Trophoblast cell (in vitro differentiated cells and primary cell): ENCODE data around the gene NUP160.
A peak's percentile ranks its signal among the peaks of the same experiment; 100 is the strongest.

Source experiments
- DNase-seq, 2 donors: peaks; one replicate each; pipeline ENCODE4 v3.0.0-alpha.2; 2016
- H2AFZ ChIP-seq: 2 replicates; pipeline ENCODE4 v1.6.1; 2013; ENCODE audit warnings: low read length, moderate library complexity, mild to moderate bottlenecking; ENCODE audit not compliant: insufficient read depth, poor library complexity
- H2AK5ac ChIP-seq: 2 replicates; pipeline ENCODE4 v1.6.1; 2013; ENCODE audit warnings: mild to moderate bottlenecking, low read length
- H2BK120ac ChIP-seq: 2 replicates; pipeline ENCODE4 v1.6.1; 2013; ENCODE audit warnings: low read length, mild to moderate bottlenecking, moderate library complexity; ENCODE audit not compliant: insufficient read depth, poor library complexity
- H2BK12ac ChIP-seq: 2 replicates; pipeline ENCODE4 v1.6.1; 2013; ENCODE audit warnings: mild to moderate bottlenecking, low read length, moderate library complexity
- H2BK5ac ChIP-seq: 2 replicates; pipeline ENCODE4 v1.6.1; 2013; ENCODE audit warnings: low read length, low read depth, moderate library complexity, mild to moderate bottlenecking; ENCODE audit not compliant: poor library complexity
- H3K14ac ChIP-seq: 2 replicates; pipeline ENCODE4 v1.6.1; 2013; ENCODE audit warnings: mild to moderate bottlenecking, low read length
- H3K18ac ChIP-seq: 2 replicates; pipeline ENCODE4 v1.6.1; 2013; ENCODE audit warnings: mild to moderate bottlenecking, low read length
- H3K23ac ChIP-seq: 2 replicates; pipeline ENCODE4 v1.6.1; 2013; ENCODE audit warnings: low read length
- H3K27ac ChIP-seq: 2 replicates; pipeline ENCODE4 v1.5.1; 2013; ENCODE audit warnings: low read depth, mild to moderate bottlenecking, inconsistent platforms, low read length, moderate library complexity
- H3K27me3 ChIP-seq: 2 replicates; pipeline ENCODE4 v1.6.1; 2013; ENCODE audit warnings: inconsistent platforms, mild to moderate bottlenecking, low read length, moderate library complexity; ENCODE audit not compliant: insufficient read depth
- H3K36me3 ChIP-seq, 2 experiments: 1 replicate in 1 of 2; 2 replicates in 1 of 2; pipeline ENCODE4 v1.6.1; 2013; ENCODE audit warnings: low read length in 2 of 2, mild to moderate bottlenecking in 2 of 2, moderate library complexity in 1 of 2; ENCODE audit not compliant: insufficient read depth in 2 of 2, control insufficient read depth in 1 of 2
- H3K4ac ChIP-seq: 2 replicates; pipeline ENCODE4 v1.6.1; 2013; ENCODE audit warnings: low read depth, mild to moderate bottlenecking, low read length, moderate library complexity
- H3K4me1 ChIP-seq, 2 experiments: 1 replicate in 1 of 2; 2 replicates in 1 of 2; pipeline ENCODE4 v1.6.1; 2013; ENCODE audit warnings: low read length in 2 of 2, mild to moderate bottlenecking in 2 of 2, moderate library complexity in 1 of 2; ENCODE audit not compliant: insufficient read depth in 2 of 2, control insufficient read depth in 1 of 2
- H3K4me2 ChIP-seq: 2 replicates; pipeline ENCODE4 v1.6.1; 2013; ENCODE audit warnings: inconsistent platforms, mild to moderate bottlenecking, low read length, moderate library complexity
- H3K4me3 ChIP-seq: 2 replicates; pipeline ENCODE4 v1.5.1; 2013; ENCODE audit warnings: mild to moderate bottlenecking, low read depth, low read length, inconsistent platforms
- H3K79me1 ChIP-seq: one replicate; pipeline ENCODE4 v1.6.1; 2013; ENCODE audit warnings: low read length
- H3K79me2 ChIP-seq: 2 replicates; pipeline ENCODE4 v1.6.1; 2013; ENCODE audit warnings: low read length, mild to moderate bottlenecking; ENCODE audit not compliant: control insufficient read depth, insufficient read depth, poor library complexity
- H3K9ac ChIP-seq: 2 replicates; pipeline ENCODE4 v1.6.1; 2013; ENCODE audit warnings: mild to moderate bottlenecking, low read length
- H3K9me3 ChIP-seq: 2 replicates; pipeline ENCODE4 v1.6.1; 2013; ENCODE audit warnings: low read depth, mild to moderate bottlenecking, control low read depth, inconsistent platforms, low read length; ENCODE audit not compliant: insufficient read depth
- H4K12ac ChIP-seq: 2 replicates; pipeline ENCODE4 v1.6.1; 2013; ENCODE audit warnings: low read depth, mild to moderate bottlenecking, low read length, moderate library complexity
- H4K8ac ChIP-seq: 2 replicates; pipeline ENCODE4 v1.6.1; 2013; ENCODE audit warnings: low read depth, mild to moderate bottlenecking, low read length, moderate library complexity
- H4K91ac ChIP-seq: one replicate; pipeline ENCODE4 v1.6.1; 2013; ENCODE audit warnings: low read depth, mild to moderate bottlenecking, low read length, moderate library complexity
- WGBS: extraction: QIAGEN DNeasy Blood & Tissue Kit; methylation state at CpG from one replicate; pipeline ENCODE4 v1.1.7; 2013; ENCODE audit warnings: missing lambda C conversion rate; ENCODE audit not compliant: insufficient read length, insufficient coverage; ENCODE audit errors: extremely low coverage; 5-methylcytosine and 5-hydroxymethylcytosine counted together

The NUP160 gene

GRCh38 chr11:47854667-47855066 lies 6.5 kb upstream of the NUP160 start:
- H2BK5ac ChIP-seq, result no peak overlapping the region
- no peak overlapping the region for H3K9ac ChIP-seq
- H3K18ac ChIP-seq, result no peak overlapping the region
- H3K36me3 ChIP-seq, result no peaks in the 10 kb centered on the region
- no peak overlapping the region for H2BK12ac ChIP-seq
- no peaks in the 10 kb centered on the region for H3K79me2 ChIP-seq
- H3K4me1 ChIP-seq, result peaks cover under 1 to 1% of the 10 kb centered on the region in 2 experiments
- no peak overlapping the region for H2AFZ ChIP-seq
- H3K23ac ChIP-seq, result no peak overlapping the region
- H3K9me3 ChIP-seq, result no peaks in the 10 kb centered on the region
- no peak overlapping the region for H3K27ac ChIP-seq
- no peak overlapping the region for H4K8ac ChIP-seq
- H4K12ac ChIP-seq, result no peak overlapping the region
- H3K4ac ChIP-seq, result no peak overlapping the region
- no peak for DNase-seq
- no peaks in the 10 kb centered on the region for H3K27me3 ChIP-seq
- no peak overlapping the region for H2AK5ac ChIP-seq
- no peak overlapping the region for H4K91ac ChIP-seq
- H2BK120ac ChIP-seq, result no peak overlapping the region
- H3K79me1 ChIP-seq, result peaks cover under 1% of the 10 kb centered on the region
- no CpG with 5 or more reads among the region's 3 CpGs for WGBS
- no peak overlapping the region for H3K4me2 ChIP-seq
- H3K4me3 ChIP-seq, result no peak overlapping the region
- no peak overlapping the region for H3K14ac ChIP-seq

GRCh38 chr11:47852053-47852452 lies 3.9 kb upstream of the NUP160 start:
- H3K4me3 ChIP-seq, result no peak overlapping the region
- H3K14ac ChIP-seq, result no peak overlapping the region
- H3K79me2 ChIP-seq, result peaks cover 11% of the 10 kb centered on the region
- H3K27me3 ChIP-seq, result no peaks in the 10 kb centered on the region
- no peak overlapping the region for H2BK5ac ChIP-seq
- H4K91ac ChIP-seq, result no peak overlapping the region
- WGBS, result no CpG with 5 or more reads among the region's 6 CpGs
- H2BK12ac ChIP-seq, result no peak overlapping the region
- no peak overlapping the region for H3K4me2 ChIP-seq
- H3K4ac ChIP-seq, result no peak overlapping the region
- H3K9ac ChIP-seq, result no peak overlapping the region
- no peak for DNase-seq
- no peak overlapping the region for H2AFZ ChIP-seq
- peaks cover 0 to 5% of the 10 kb centered on the region in 2 experiments for H3K4me1 ChIP-seq
- no peak overlapping the region for H3K27ac ChIP-seq
- no peaks in the 10 kb centered on the region for H3K9me3 ChIP-seq
- no peak overlapping the region for H4K12ac ChIP-seq
- H4K8ac ChIP-seq, result no peak overlapping the region
- H3K18ac ChIP-seq, result no peak overlapping the region
- H2AK5ac ChIP-seq, result no peak overlapping the region
- no peak overlapping the region for H3K23ac ChIP-seq
- no peak overlapping the region for H2BK120ac ChIP-seq
- no peaks in the 10 kb centered on the region for H3K36me3 ChIP-seq
- H3K79me1 ChIP-seq, result peaks cover 13% of the 10 kb centered on the region

GRCh38 chr11:47850337-47850736 lies 2.2 kb upstream of the NUP160 start:
- no peak overlapping the region for H3K23ac ChIP-seq
- H2BK12ac ChIP-seq, result no peak overlapping the region
- H3K27me3 ChIP-seq, result no peaks in the 10 kb centered on the region
- H3K27ac ChIP-seq, result no peak overlapping the region
- H3K4me3 ChIP-seq, result no peak overlapping the region
- no peak overlapping the region for H3K18ac ChIP-seq
- no peak overlapping the region for H3K4ac ChIP-seq
- H3K9ac ChIP-seq, result no peak overlapping the region
- H3K9me3 ChIP-seq, result no peaks in the 10 kb centered on the region
- H3K79me1 ChIP-seq, result peaks cover 13% of the 10 kb centered on the region
- H4K91ac ChIP-seq, result no peak overlapping the region
- no peak overlapping the region for H2AK5ac ChIP-seq
- H4K8ac ChIP-seq, result no peak overlapping the region
- H3K4me2 ChIP-seq, result no peak overlapping the region
- no CpG with 5 or more reads among the region's 1 CpG for WGBS
- no peak overlapping the region for H3K14ac ChIP-seq
- H3K4me1 ChIP-seq, result peaks cover 0 to 7% of the 10 kb centered on the region in 2 experiments
- no peak overlapping the region for H2BK5ac ChIP-seq
- H4K12ac ChIP-seq, result no peak overlapping the region
- H3K79me2 ChIP-seq, result peaks cover 11% of the 10 kb centered on the region
- peaks cover 4% of the 10 kb centered on the region in 2 experiments for H3K36me3 ChIP-seq
- H2AFZ ChIP-seq, result no peak overlapping the region
- no peak overlapping the region for H2BK120ac ChIP-seq
- DNase-seq, result no peak

GRCh38 chr11:47848700-47849155 lies 578 bp upstream of the NUP160 start:
- H3K27me3 ChIP-seq, result no peaks in the 10 kb centered on the region
- peak overlapping the region; percentile 90 for H4K8ac ChIP-seq
- H3K4me1 ChIP-seq, result peaks cover 0 to 7% of the 10 kb centered on the region in 2 experiments
- no peaks in the 10 kb centered on the region for H3K9me3 ChIP-seq
- peak overlapping the region; percentile 98 for H3K4ac ChIP-seq
- H2AFZ ChIP-seq, result peak overlapping the region; percentile 68
- peak overlapping the region; percentile 56 for H2BK12ac ChIP-seq
- peak overlapping the region; percentile 89 for H3K14ac ChIP-seq
- peak overlapping the region; percentile 97 for H4K91ac ChIP-seq
- peak overlapping the region; percentile 84 for H2BK5ac ChIP-seq
- H3K79me1 ChIP-seq, result peaks cover 13% of the 10 kb centered on the region
- peak overlapping the region; percentile 20 for H3K9ac ChIP-seq
- H2BK120ac ChIP-seq, result peak overlapping the region; percentile 8
- H3K27ac ChIP-seq, result peak overlapping the region; percentile 87
- peak overlapping the region; percentile 1 for H2AK5ac ChIP-seq
- no CpG with 5 or more reads among the region's 14 CpGs for WGBS
- H4K12ac ChIP-seq, result peak overlapping the region; percentile 10
- peak overlapping the region; percentile 69 for H3K4me2 ChIP-seq
- H3K36me3 ChIP-seq, result peaks cover 4 to 6% of the 10 kb centered on the region in 2 experiments
- H3K4me3 ChIP-seq, result peak overlapping the region; percentile 98
- H3K23ac ChIP-seq, result no peak overlapping the region
- DNase-seq, result peak in 1 of 2 donors; percentile 13
- peak overlapping the region; percentile 91 for H3K18ac ChIP-seq
- H3K79me2 ChIP-seq, result peaks cover 11% of the 10 kb centered on the region
